H1 (cell line): ENCODE data around the gene BABAM2. TPM values are rescaled to one million over a fixed set of nuclear protein-coding genes. Genes with fewer than 3 reads are reported as not detected.

Source experiments
- CTCF ChIA-PET: fragments of 300-600 bp; sonication (Branson Sonifier 250); formaldehyde crosslinking; loops from one replicate; lab custom pipeline; 2021; ENCODE audit not compliant: partially characterized antibody; lab: Charles Lee
- POLR2A ChIA-PET: fragments of 300-600 bp; sonication (Branson Sonifier 250); formaldehyde crosslinking; loops from one replicate; lab custom pipeline; 2021; ENCODE audit warnings: inconsistent platforms; ENCODE audit not compliant: partially characterized antibody; lab: Charles Lee
- DNase-seq, 2 experiments: peaks; one replicate each; pipeline versions ENCODE4 v3.0.0 to v3.0.0-alpha.2; 2010 to 2022; ENCODE audit warnings: low spot score in 2 of 2, low read depth in 1 of 2, mixed read lengths in 1 of 2
- FAIRE-seq: peaks from 2 replicates; lab custom pipeline; 2011; peaks lifted over from hg19 to GRCh38; lab: Jason Lieb, UNC
- H2AFZ ChIP-seq: 2 replicates; pipeline ENCODE4 v1.8.1; 2012; ENCODE audit warnings: low read length, inconsistent platforms
- H2AK5ac ChIP-seq: 2 replicates; pipeline ENCODE4 v1.6.1; 2013; ENCODE audit warnings: low read depth, low read length
- H2BK120ac ChIP-seq: replicated peaks from 2 replicates; pipeline ENCODE3; 2013; ENCODE audit warnings: low read depth, low read length, inconsistent platforms
- H2BK12ac ChIP-seq: 2 replicates; pipeline ENCODE4 v1.6.1; 2013; ENCODE audit warnings: low read depth, low read length
- H2BK15ac ChIP-seq: 2 replicates; pipeline ENCODE4 v1.6.1; 2013; ENCODE audit warnings: low read length
- H2BK20ac ChIP-seq: 2 replicates; pipeline ENCODE4 v1.6.1; 2013; ENCODE audit warnings: low read length
- H2BK5ac ChIP-seq: 2 replicates; pipeline ENCODE4 v1.6.1; 2013; ENCODE audit warnings: low read depth, low read length
- H3K14ac ChIP-seq: 2 replicates; pipeline ENCODE4 v1.6.1; 2013; ENCODE audit warnings: inconsistent platforms; ENCODE audit not compliant: insufficient read length
- H3K18ac ChIP-seq: 2 replicates; pipeline ENCODE4 v1.6.1; 2013; ENCODE audit warnings: low read length; ENCODE audit errors: extremely low read depth
- H3K23ac ChIP-seq: 2 replicates; pipeline ENCODE4 v1.6.1; 2013; ENCODE audit warnings: inconsistent platforms; ENCODE audit not compliant: insufficient read length
- H3K23me2 ChIP-seq: 2 replicates; pipeline ENCODE4 v1.6.1; 2013; ENCODE audit warnings: low read depth, low read length
- H3K27ac ChIP-seq: 2 replicates; pipeline ENCODE4 v1.6.1; 2011; ENCODE audit warnings: low read depth, low read length, inconsistent platforms
- H3K27me3 ChIP-seq, 4 experiments: replicated peaks in 1 of 4; 1 replicate in 1 of 4; 2 replicates in 3 of 4; pipeline versions ENCODE4 v1.6.1 to v1.8.1; 2011 to 2013; ENCODE audit warnings: low read length in 3 of 4, mild to moderate bottlenecking in 3 of 4, inconsistent platforms in 2 of 4, mixed read lengths in 2 of 4, moderate library complexity in 1 of 4; ENCODE audit not compliant: control insufficient read depth in 3 of 4, insufficient read depth in 3 of 4; ENCODE audit errors: extremely low read depth in 1 of 4
- H3K36me3 ChIP-seq, 4 experiments: 2 replicates each; pipeline versions ENCODE4 v1.6.1 to v1.8.1; 2011 to 2013; ENCODE audit warnings: mild to moderate bottlenecking in 4 of 4, low read length in 3 of 4, moderate library complexity in 2 of 4, control low read depth in 1 of 4, inconsistent platforms in 1 of 4; ENCODE audit not compliant: insufficient read depth in 4 of 4, control insufficient read depth in 2 of 4
- H3K4ac ChIP-seq: replicated peaks from 2 replicates; pipeline ENCODE3; 2013; ENCODE audit warnings: low read length, low read depth, mixed read lengths, inconsistent platforms; ENCODE audit not compliant: insufficient read length
- H3K4me1 ChIP-seq, 4 experiments: replicated peaks in 1 of 4; 1 replicate in 1 of 4; 2 replicates in 3 of 4; pipeline versions ENCODE4 v1.6.1 to v1.8.1; 2011 to 2013; ENCODE audit warnings: low read length in 3 of 4, inconsistent platforms in 2 of 4, mixed read lengths in 1 of 4; ENCODE audit not compliant: insufficient read depth in 4 of 4, control insufficient read depth in 3 of 4
- H3K4me2 ChIP-seq, 2 experiments: 2 replicates each; pipeline versions ENCODE4 v1.6.1 to v1.8.1; 2011 to 2013; ENCODE audit warnings: low read depth in 2 of 2, low read length in 2 of 2, control low read depth in 1 of 2, inconsistent platforms in 1 of 2, mild to moderate bottlenecking in 1 of 2; ENCODE audit not compliant: insufficient read depth in 1 of 2
- H3K4me3 ChIP-seq, 4 experiments: fragments of 200-600, 300-600 bp in 1 of 4; sonication (generic), shearing (Covaris generic), sonication (Bioruptor Twin) in 1 of 4; 2 replicates each; pipeline versions ENCODE4 v1.5.1 to v1.8.1; 2011 to 2016; ENCODE audit warnings: low read length in 4 of 4, low read depth in 3 of 4, control low read depth in 2 of 4, inconsistent platforms in 2 of 4, mild to moderate bottlenecking in 2 of 4, mixed read lengths in 1 of 4, moderate library complexity in 1 of 4; ENCODE audit not compliant: insufficient read depth in 2 of 4; ENCODE audit errors: extremely low read depth in 1 of 4
- H3K56ac ChIP-seq: replicated peaks from 2 replicates; pipeline ENCODE3; 2013; ENCODE audit warnings: low read depth, mild to moderate bottlenecking, mixed read lengths, low read length, inconsistent platforms; ENCODE audit not compliant: insufficient read length
- H3K79me1 ChIP-seq: 2 replicates; pipeline ENCODE4 v1.6.1; 2013; ENCODE audit warnings: low read depth, low read length, control low read depth
- H3K79me2 ChIP-seq, 2 experiments: 2 replicates each; pipeline versions ENCODE4 v1.6.1 to v1.8.1; 2012 to 2013; ENCODE audit warnings: low read length in 2 of 2, mild to moderate bottlenecking in 2 of 2, inconsistent platforms in 1 of 2; ENCODE audit not compliant: insufficient read depth in 2 of 2, control insufficient read depth in 1 of 2
- H3K9ac ChIP-seq, 4 experiments: replicated peaks in 1 of 4; 1 replicate in 1 of 4; 2 replicates in 3 of 4; pipeline versions ENCODE4 v1.6.1 to v1.8.1; 2011 to 2013; ENCODE audit warnings: low read depth in 3 of 4, low read length in 3 of 4, control low read depth in 2 of 4, mild to moderate bottlenecking in 2 of 4, moderate library complexity in 2 of 4, inconsistent platforms in 1 of 4; ENCODE audit errors: extremely low read depth in 1 of 4
- H3K9me3 ChIP-seq, 2 experiments: 2 replicates each; pipeline versions ENCODE4 v1.6.1 to v1.8.1; 2012 to 2013; ENCODE audit warnings: mild to moderate bottlenecking in 2 of 2, moderate library complexity in 2 of 2, control low read depth in 1 of 2, inconsistent platforms in 1 of 2, low read depth in 1 of 2, low read length in 1 of 2, mixed read lengths in 1 of 2; ENCODE audit not compliant: insufficient read depth in 2 of 2
- H4K20me1 ChIP-seq, 2 experiments: replicated peaks in 1 of 2; 2 replicates each; pipeline versions ENCODE3 to v1.8.1; 2011 to 2013; ENCODE audit warnings: inconsistent platforms in 2 of 2, low read length in 2 of 2, mild to moderate bottlenecking in 1 of 2; ENCODE audit not compliant: insufficient read depth in 2 of 2, control insufficient read depth in 1 of 2
- H4K5ac ChIP-seq: 2 replicates; pipeline ENCODE4 v1.6.1; 2013; ENCODE audit warnings: low read length, low read depth, mixed read lengths, inconsistent platforms; ENCODE audit not compliant: insufficient read length
- H4K8ac ChIP-seq: 2 replicates; pipeline ENCODE4 v1.8.0; 2013; ENCODE audit warnings: mild to moderate bottlenecking, moderate library complexity, low read length, inconsistent platforms; ENCODE audit not compliant: insufficient read depth; ENCODE audit errors: extremely low read depth
- H4K91ac ChIP-seq: replicated peaks from 2 replicates; pipeline ENCODE3; 2013; ENCODE audit warnings: low read length, mixed read lengths, inconsistent platforms; ENCODE audit not compliant: insufficient read length
- CEBPB ChIP-seq: IDR thresholded peaks from 2 replicates; pipeline ENCODE4 v1.6.1; 2012; ENCODE audit warnings: low read depth, low read length
- EP300 ChIP-seq, 2 experiments: IDR thresholded peaks; 1 replicate in 1 of 2; 2 replicates in 1 of 2; pipeline ENCODE4 v1.6.1; 2011 to 2012; ENCODE audit warnings: low read depth in 2 of 2, low read length in 2 of 2, mild to moderate bottlenecking in 2 of 2, borderline replicate concordance in 1 of 2, inconsistent platforms in 1 of 2, moderate library complexity in 1 of 2
- KDM4A ChIP-seq: IDR thresholded peaks from one replicate; pipeline ENCODE4 v1.7.1; 2012; ENCODE audit warnings: low read depth, mild to moderate bottlenecking, moderate library complexity, low read length, inconsistent platforms; ENCODE audit not compliant: severe bottlenecking
- PHF8 ChIP-seq: fragments of 200-600 bp; sonication (generic); conservative IDR thresholded peaks from 2 replicates; pipeline ENCODE4 v1.7.1; 2012; ENCODE audit warnings: low read depth, mild to moderate bottlenecking, inconsistent platforms, low read length, moderate library complexity
- SAP30 ChIP-seq: fragments of 300-600 bp; sonication (generic); IDR thresholded peaks from 2 replicates; pipeline ENCODE4 v1.7.1; 2012; ENCODE audit warnings: low read length, moderate library complexity, mild to moderate bottlenecking, inconsistent platforms; ENCODE audit not compliant: insufficient read depth, insufficient replicate concordance
- SIRT6 ChIP-seq: IDR thresholded peaks from one replicate; pipeline ENCODE4 v1.7.1; 2012; ENCODE audit warnings: low read length, inconsistent platforms
- SIX5 ChIP-seq: IDR thresholded peaks from 2 replicates; pipeline ENCODE4 v1.6.1; 2011; ENCODE audit warnings: mild to moderate bottlenecking, low read depth, low read length
- TCF12 ChIP-seq: IDR thresholded peaks from 2 replicates; pipeline ENCODE4 v1.6.1; 2011; ENCODE audit warnings: low read depth, mild to moderate bottlenecking, low read length
- USF2 ChIP-seq: IDR thresholded peaks from 2 replicates; pipeline ENCODE4 v1.6.1; 2011; ENCODE audit warnings: low read length, improper control_type of control experiment
- ZNF274 ChIP-seq: IDR thresholded peaks from 2 replicates; pipeline ENCODE4 v1.7.0; 2012; ENCODE audit warnings: low read length, borderline replicate concordance; ENCODE audit errors: extremely low read depth
- WGBS, 2 experiments: shearing (Covaris generic) in 1 of 2; methylation state at CpG; one replicate each; pipeline versions ENCODE4 v1.1.6 to v1.1.7; 2013 to 2015; ENCODE audit warnings: low lambda C conversion rate in 2 of 2, mixed read lengths in 2 of 2, inconsistent platforms in 1 of 2, low coverage in 1 of 2, missing lambda C conversion rate in 1 of 2; ENCODE audit not compliant: insufficient replicate concordance in 2 of 2, insufficient coverage in 1 of 2, insufficient read length in 1 of 2; ENCODE audit errors: extremely low coverage in 1 of 2, missing lambda C conversion rate in 1 of 2; 5-methylcytosine and 5-hydroxymethylcytosine counted together
- polyA plus RNA-seq, 7 experiments: library from polyadenylated mRNA; depleted of rRNA in 3 of 7; stranded (reverse) in 5 of 7; unstranded in 2 of 7; fragments of >200 nt in 5 of 7; fragments of 200-250 nt in 2 of 7; gene quantifications; 1 replicate in 5 of 7; 2 replicates in 1 of 7; 4 replicates in 1 of 7; pipeline versions ENCODE4 v1.2.1 to v1.2.3, GENCODE V29; 2011 to 2013; ENCODE audit warnings: missing spikeins in 2 of 7, mixed read lengths in 2 of 7
- total RNA-seq: library from RNA; stranded (reverse); fragmentation: NEBNext Ultra II Directional; extraction: Animal tissue kit (Norgen Biotek cat#: 25700); gene quantifications from 2 replicates; pipeline ENCODE4 v1.2.1, GENCODE V29; 2021

Gene BABAM2
- total and polyA plus RNA-seq, 2 of the 8 experiments (the other 6 are each of a cell fraction or from before 2014, with no cell fraction given) = 15.8 to 20.9 TPM

GRCh38 chr2:28206762-28207161 lies 316.2 kb downstream of the BABAM2 start:
- peak; percentile 28 for FAIRE-seq
- Histone ChIP-seq H3K23me2 (no peaks in the 10 kb centered on the region), H3K36me3 (no peaks in the 10 kb centered on the region), H3K27ac (no peak overlapping the region), H2BK20ac (no peak overlapping the region), H2BK120ac (no peak overlapping the region), H2AK5ac (no peak overlapping the region), H2BK5ac (no peak overlapping the region), H3K27me3 (no peaks in the 10 kb centered on the region), H3K9me3 (no peaks in the 10 kb centered on the region), H4K91ac (no peak overlapping the region), H3K9ac (no peak overlapping the region), H3K4me3 (no peak overlapping the region), H3K79me1 (no peaks in the 10 kb centered on the region), H3K14ac (no peak overlapping the region), H3K18ac (no peak overlapping the region), H3K79me2 (no peaks in the 10 kb centered on the region), H4K8ac (no peak overlapping the region), H2BK12ac (no peak overlapping the region), H4K20me1 (no peaks in the 10 kb centered on the region), H2AFZ (no peak overlapping the region), H4K5ac (no peak overlapping the region), H3K23ac (no peak overlapping the region), H2BK15ac (no peak overlapping the region), H3K4me1 (no peaks in the 10 kb centered on the region)
- CTCF ChIA-PET = no interaction called here
- POLR2A ChIA-PET = no interaction called here
- DNase-seq = no peak
- TF ChIP-seq SAP30 = no peak
- TF ChIP-seq PHF8 = no peak
- no peak for TF ChIP-seq KDM4A
- TF ChIP-seq ZNF274 = no peak
- TF ChIP-seq TCF12 = no peak
- no peak for TF ChIP-seq CEBPB
- TF ChIP-seq USF2 = no peak
- TF ChIP-seq EP300 (IDR thresholded peaks at IDR 0.05; ENCODE audit: borderline replicate concordance in 1 of 2, low read depth in 2 of 2, low read length in 2 of 2) = no peak
- TF ChIP-seq SIX5 = no peak
- TF ChIP-seq SIRT6 = no peak
- TF ChIP-seq, all 59 proteins: peak for 0
- Histone ChIP-seq H3K4ac (no peak overlapping the region), H3K56ac (no peak overlapping the region), H3K4me2 (no peak overlapping the region)
- WGBS, 2 experiments = 96% methylated on average over 3 of the region's 3 CpGs; no CpG with 5 or more reads in 1 of the 2 experiments
